WTC11 (cell line): ENCODE data around the gene ADI1. TPM values are rescaled to one million over a fixed set of nuclear protein-coding genes. Genes with fewer than 3 reads are reported as not detected.

Experiments
- ATAC-seq: fragments of 200-7000 bp; cut with Tn5 transposase; 2 replicates; pipeline ENCODE4 v1.10.0; 2021; ENCODE audit warnings: mild to moderate bottlenecking, moderate library complexity
- CTCF ChIA-PET: fragments of 300-600 bp; sonication (Branson Sonifier 250); formaldehyde crosslinking; loops from one replicate; lab custom pipeline; 2021; ENCODE audit warnings: antibody characterized with exemption; lab: Charles Lee
- POLR2A ChIA-PET: fragments of 350-600 bp; sonication (Branson Sonifier 250); formaldehyde crosslinking; loops from one replicate; lab custom pipeline; 2021; ENCODE audit warnings: antibody characterized with exemption; lab: Charles Lee
- DNase-seq: peaks from one replicate; pipeline ENCODE4 v3.0.0; 2021; ENCODE audit warnings: low spot score
- H3K27ac Mint-ChIP-seq: 2 replicates; pipeline ENCODE4 v1.8.0; 2021; ENCODE audit warnings: mixed read lengths
- H3K27me3 Mint-ChIP-seq: 2 replicates; pipeline ENCODE4 v1.8.0; 2021; ENCODE audit warnings: low read depth, mild to moderate bottlenecking, moderate library complexity, mixed read lengths
- H3K36me3 Mint-ChIP-seq: 2 replicates; pipeline ENCODE4 v1.8.0; 2021; ENCODE audit warnings: mixed read lengths
- H3K4me1 Mint-ChIP-seq: 2 replicates; pipeline ENCODE4 v1.8.0; 2022; ENCODE audit warnings: mixed read lengths
- H3K4me3 Mint-ChIP-seq: 2 replicates; pipeline ENCODE4 v1.8.0; 2021; ENCODE audit warnings: mild to moderate bottlenecking, moderate library complexity, mixed read lengths
- H3K9me3 Mint-ChIP-seq: 2 replicates; pipeline ENCODE4 v1.8.0; 2021; ENCODE audit warnings: mixed read lengths
- ATF1 ChIP-seq: sonication (generic); formaldehyde crosslinking; IDR thresholded peaks from 2 replicates; pipeline ENCODE4 v1.8.1; 2023; ENCODE audit warnings: mild to moderate bottlenecking, moderate library complexity, missing genetic modification reagents
- ATF6 ChIP-seq: sonication (generic); formaldehyde crosslinking; IDR thresholded peaks from 2 replicates; pipeline ENCODE4 v1.8.1; 2023; ENCODE audit warnings: mild to moderate bottlenecking, missing genetic modification reagents
- CBFB ChIP-seq: sonication (generic); formaldehyde crosslinking; IDR thresholded peaks from 2 replicates; pipeline ENCODE4 v1.8.1; 2022; ENCODE audit warnings: mild to moderate bottlenecking, low read depth, missing genetic modification reagents
- CREM ChIP-seq: sonication (generic); formaldehyde crosslinking; IDR thresholded peaks from 2 replicates; pipeline ENCODE4 v1.8.1; 2022; ENCODE audit warnings: mild to moderate bottlenecking, missing genetic modification reagents, moderate library complexity
- E2F1 ChIP-seq: sonication (generic); formaldehyde crosslinking; IDR thresholded peaks from 2 replicates; pipeline ENCODE4 v1.8.0; 2022; ENCODE audit warnings: mild to moderate bottlenecking, missing genetic modification reagents
- ELF4 ChIP-seq: sonication (generic); formaldehyde crosslinking; IDR thresholded peaks from 2 replicates; pipeline ENCODE4 v1.8.1; 2022; ENCODE audit warnings: low read depth, mild to moderate bottlenecking, moderate library complexity, missing genetic modification reagents
- EMX1 ChIP-seq: fragments of 250-450 bp; sonication (Bioruptor Pico); IDR thresholded peaks from 2 replicates; pipeline ENCODE4 v1.8.0; 2021; ENCODE audit warnings: mild to moderate bottlenecking
- ERG ChIP-seq: fragments of 250-450 bp; sonication (Bioruptor Pico); IDR thresholded peaks from 2 replicates; pipeline ENCODE4 v1.8.0; 2021; ENCODE audit warnings: mild to moderate bottlenecking
- ESRRA ChIP-seq: sonication (generic); formaldehyde crosslinking; IDR thresholded peaks from 2 replicates; pipeline ENCODE4 v1.8.1; 2022; ENCODE audit warnings: mild to moderate bottlenecking, missing genetic modification reagents, borderline replicate concordance
- JAZF1 ChIP-seq: fragments of 250-450 bp; sonication (Bioruptor Pico); IDR thresholded peaks from 2 replicates; pipeline ENCODE4 v1.9.0; 2021; ENCODE audit warnings: moderate library complexity, mild to moderate bottlenecking, inconsistent platforms
- MXD4 ChIP-seq: fragments of 250-450 bp; sonication (Bioruptor Pico); IDR thresholded peaks from 2 replicates; pipeline ENCODE4 v1.8.0; 2021; ENCODE audit warnings: mild to moderate bottlenecking, moderate library complexity, borderline replicate concordance
- NFATC4 ChIP-seq: fragments of 250-450 bp; sonication (Bioruptor Pico); IDR thresholded peaks from 2 replicates; pipeline ENCODE4 v1.9.0; 2021; ENCODE audit warnings: mild to moderate bottlenecking
- PRRX2 ChIP-seq: fragments of 250-450 bp; sonication (Bioruptor Pico); IDR thresholded peaks from 2 replicates; pipeline ENCODE4 v1.8.0; 2021; ENCODE audit warnings: mild to moderate bottlenecking
- RELA ChIP-seq: sonication (generic); formaldehyde crosslinking; IDR thresholded peaks from 2 replicates; pipeline ENCODE4 v1.8.1; 2022; ENCODE audit warnings: missing genetic modification reagents, mild to moderate bottlenecking, borderline replicate concordance
- RORB ChIP-seq: fragments of 250-450 bp; sonication (Bioruptor Pico); IDR thresholded peaks from 2 replicates; pipeline ENCODE4 v1.9.0; 2021; ENCODE audit warnings: mild to moderate bottlenecking
- TEAD4 ChIP-seq: sonication (generic); formaldehyde crosslinking; IDR thresholded peaks from 2 replicates; pipeline ENCODE4 v1.8.0; 2022; ENCODE audit warnings: mild to moderate bottlenecking, missing genetic modification reagents
- TP53 ChIP-seq: sonication (generic); formaldehyde crosslinking; IDR thresholded peaks from 2 replicates; pipeline ENCODE4 v1.8.1; 2023; ENCODE audit warnings: mild to moderate bottlenecking, missing genetic modification reagents
- ZBTB21 ChIP-seq: sonication (generic); formaldehyde crosslinking; IDR thresholded peaks from 2 replicates; pipeline ENCODE4 v1.8.1; 2023; ENCODE audit warnings: mild to moderate bottlenecking, missing genetic modification reagents, borderline replicate concordance
- ZNF138 ChIP-seq: sonication (generic); formaldehyde crosslinking; conservative IDR thresholded peaks from 2 replicates; pipeline ENCODE4 v1.8.1; 2022; ENCODE audit warnings: mild to moderate bottlenecking, moderate library complexity, missing genetic modification reagents
- ZNF423 ChIP-seq: fragments of 250-450 bp; sonication (Bioruptor Pico); IDR thresholded peaks from 2 replicates; pipeline ENCODE4 v2.1.2; 2022; ENCODE audit warnings: mild to moderate bottlenecking, moderate library complexity
- ZNF532 ChIP-seq: fragments of 250-450 bp; sonication (Bioruptor Pico); IDR thresholded peaks from 2 replicates; pipeline ENCODE4 v1.9.0; 2021; ENCODE audit warnings: mild to moderate bottlenecking, borderline replicate concordance
- total RNA-seq: library from RNA; stranded (reverse); gene quantifications from 3 replicates; pipeline ENCODE4 v1.2.3, GENCODE V29; 2021

The ADI1 gene
- total RNA-seq, 1 experiment from 2014 or later = 21.4 TPM

- CTCF ChIA-PET = no interaction called here
- POLR2A ChIA-PET = no interaction called here
- DNase-seq = no peak
These were observed 61.6 kb downstream of the ADI1 start for GRCh38 chr2:3457524-3458395.

GRCh38 chr2:3456125-3456524 lies 63.2 kb downstream of the ADI1 start:
- H3K27me3 Mint-ChIP-seq = no peaks in the 10 kb centered on the region
- DNase-seq = no peak
- no peaks in the 10 kb centered on the region for H3K9me3 Mint-ChIP-seq
- no peak for ATAC-seq
- no peak overlapping the region for H3K27ac Mint-ChIP-seq
- peaks cover 22% of the 10 kb centered on the region for H3K36me3 Mint-ChIP-seq
- peaks cover 6% of the 10 kb centered on the region for H3K4me1 Mint-ChIP-seq
- ChIA-PET POLR2A (no interaction called here), CTCF (no interaction called here)
- no peak overlapping the region for H3K4me3 Mint-ChIP-seq
- no peak for TF ChIP-seq ERG (CRISPR knock-in tag)
- no peak for TF ChIP-seq EMX1 (CRISPR knock-in tag)
- TF ChIP-seq CREM = no peak
- TF ChIP-seq ATF1 (CRISPR knock-in tag) = no peak
- TF ChIP-seq CBFB = no peak
- TF ChIP-seq ZBTB21 = no peak
- TF ChIP-seq ESRRA (CRISPR knock-in tag) = no peak
- TF ChIP-seq ZNF138 (CRISPR knock-in tag) = no peak
- TF ChIP-seq RELA (CRISPR knock-in tag) = no peak
- TF ChIP-seq RORB (CRISPR knock-in tag) = no peak
- TF ChIP-seq, all 79 proteins: peak for 0

More at GRCh38 chr2:3457524-3458395, 61.6 kb downstream of the ADI1 start:
- Mint-ChIP-seq H3K36me3 (peaks cover 22% of the 10 kb centered on the region), H3K4me1 (peaks cover 17% of the 10 kb centered on the region), H3K4me3 (no peak overlapping the region), H3K9me3 (no peaks in the 10 kb centered on the region), H3K27me3 (no peaks in the 10 kb centered on the region), H3K27ac (no peak overlapping the region)
- ATAC-seq = no peak
- no peak for TF ChIP-seq MXD4
- no peak for TF ChIP-seq ATF6
- no peak for TF ChIP-seq TP53 (CRISPR knock-in tag)
- no peak for TF ChIP-seq NFATC4
- TF ChIP-seq ZNF532 (CRISPR knock-in tag) = no peak
- TF ChIP-seq E2F1 (CRISPR knock-in tag) = no peak
- no peak for TF ChIP-seq TEAD4 (CRISPR knock-in tag)
- no peak for TF ChIP-seq JAZF1 (CRISPR knock-in tag)
- no peak for TF ChIP-seq ELF4
- TF ChIP-seq PRRX2 (CRISPR knock-in tag) = no peak
- no peak for TF ChIP-seq RORB (CRISPR knock-in tag)
- TF ChIP-seq ZNF423 (CRISPR knock-in tag) = no peak
- TF ChIP-seq, all 79 proteins: peak for 0
